ENCODE data around the gene SLC17A2.

DNA sequence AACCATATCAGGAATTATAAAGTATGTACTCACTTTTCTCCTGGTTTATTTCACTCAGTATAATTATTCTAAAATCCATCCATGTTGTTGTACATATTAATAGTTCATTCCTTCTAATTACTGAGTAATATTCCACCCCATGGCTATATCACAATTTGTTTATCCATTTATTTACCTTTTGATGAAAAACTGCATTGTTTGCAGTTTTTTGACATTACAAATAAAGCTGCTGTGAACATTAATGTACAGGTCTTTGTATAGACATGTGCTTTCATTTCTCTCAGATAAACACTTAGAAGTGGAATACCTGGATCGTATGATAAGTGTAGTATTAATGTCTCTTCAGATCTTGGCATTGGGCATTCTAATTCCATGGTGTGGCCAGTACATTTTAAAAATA, 60.7 kb downstream of the SLC17A2 start:
- TF ChIP-seq ZNF274 (IDR thresholded peaks at IDR 0.05; ENCODE audit: low read depth, low read length), result no peak
- no peak for TF ChIP-seq SUZ12 (IDR thresholded peaks at IDR 0.05; ENCODE audit: extremely low read depth, insufficient read depth, insufficient read length)
- TF ChIP-seq YY1 (IDR thresholded peaks at IDR 0.05; ENCODE audit: insufficient read depth, insufficient read length), result no peak
